WTC11 (cell line): Measurements from ENCODE around the gene FLT1. TPM values are rescaled to one million over a fixed set of nuclear protein-coding genes. Genes with fewer than 3 reads are reported as not detected.

ENCODE experiments used
- ATF1 ChIP-seq: sonication (generic); formaldehyde crosslinking; IDR thresholded peaks from 2 replicates; pipeline ENCODE4 v1.8.1; 2023; ENCODE audit warnings: mild to moderate bottlenecking, moderate library complexity, missing genetic modification reagents
- ELF4 ChIP-seq: sonication (generic); formaldehyde crosslinking; IDR thresholded peaks from 2 replicates; pipeline ENCODE4 v1.8.1; 2022; ENCODE audit warnings: low read depth, mild to moderate bottlenecking, moderate library complexity, missing genetic modification reagents
- FOXJ3 ChIP-seq: sonication (generic); formaldehyde crosslinking; IDR thresholded peaks from 2 replicates; pipeline ENCODE4 v1.9.0; 2021; ENCODE audit warnings: missing genetic modification reagents, mild to moderate bottlenecking, borderline replicate concordance
- GRHL2 ChIP-seq: fragments of 250-450 bp; sonication (Bioruptor Pico); IDR thresholded peaks from 2 replicates; pipeline ENCODE4 v1.8.0; 2022; ENCODE audit warnings: mild to moderate bottlenecking, moderate library complexity; ENCODE audit not compliant: insufficient replicate concordance, severe bottlenecking
- GTF2I ChIP-seq: fragments of 250-450 bp; sonication (Bioruptor Pico); conservative IDR thresholded peaks from 2 replicates; pipeline ENCODE4 v1.4.0; 2021; ENCODE audit warnings: mild to moderate bottlenecking
- NFE2L1 ChIP-seq: sonication (generic); formaldehyde crosslinking; IDR thresholded peaks from 2 replicates; pipeline ENCODE4 v1.8.1; 2023; ENCODE audit warnings: missing genetic modification reagents
- NR2C2 ChIP-seq: sonication (generic); formaldehyde crosslinking; IDR thresholded peaks from 2 replicates; pipeline ENCODE4 v1.8.0; 2022; ENCODE audit warnings: mild to moderate bottlenecking, missing genetic modification reagents
- NR3C1 ChIP-seq: sonication (generic); formaldehyde crosslinking; conservative IDR thresholded peaks from 2 replicates; pipeline ENCODE4 v1.8.1; 2023; ENCODE audit warnings: low read depth, mild to moderate bottlenecking, missing genetic modification reagents
- SMAD4 ChIP-seq: sonication (generic); formaldehyde crosslinking; IDR thresholded peaks from 2 replicates; pipeline ENCODE4 v1.8.0; 2022; ENCODE audit warnings: mild to moderate bottlenecking, missing genetic modification reagents
- TCF7 ChIP-seq: sonication (generic); formaldehyde crosslinking; IDR thresholded peaks from 2 replicates; pipeline ENCODE4 v1.8.0; 2022; ENCODE audit warnings: mild to moderate bottlenecking, low read depth, missing genetic modification reagents, moderate library complexity
- ZNF121 ChIP-seq: sonication (generic); formaldehyde crosslinking; IDR thresholded peaks from 2 replicates; pipeline ENCODE4 v1.8.0; 2023; ENCODE audit warnings: missing genetic modification reagents
- ZNF232 ChIP-seq: sonication (generic); formaldehyde crosslinking; IDR thresholded peaks from 2 replicates; pipeline ENCODE4 v1.8.0; 2022; ENCODE audit warnings: mild to moderate bottlenecking, missing genetic modification reagents
- total RNA-seq: library from RNA; stranded (reverse); gene quantifications from 3 replicates; pipeline ENCODE4 v1.2.3, GENCODE V29; 2021
- TF ChIP-seq, protein P1 (sequence below): sonication (generic); formaldehyde crosslinking; IDR thresholded peaks from 2 replicates; pipeline ENCODE4 v1.8.1; 2023; ENCODE audit warnings: mild to moderate bottlenecking, missing genetic modification reagents, borderline replicate concordance
- TF ChIP-seq, protein P2 (sequence below): sonication (generic); formaldehyde crosslinking; IDR thresholded peaks from 2 replicates; pipeline ENCODE4 v1.8.0; 2023; ENCODE audit warnings: missing genetic modification reagents
- TF ChIP-seq, protein P3 (sequence below): sonication (generic); formaldehyde crosslinking; IDR thresholded peaks from 2 replicates; pipeline ENCODE4 v1.8.1; 2022; ENCODE audit warnings: mild to moderate bottlenecking, missing genetic modification reagents, moderate library complexity, borderline replicate concordance
- TF ChIP-seq, protein P4 (sequence below): fragments of 200-600 bp; IDR thresholded peaks from 2 replicates; pipeline ENCODE4 v1.8.0; 2022; ENCODE audit warnings: antibody characterized with exemption
- TF ChIP-seq, protein P5 (sequence below): sonication (generic); formaldehyde crosslinking; IDR thresholded peaks from 2 replicates; pipeline ENCODE4 v1.8.1; 2022; ENCODE audit warnings: mild to moderate bottlenecking, moderate library complexity, missing genetic modification reagents
- TF ChIP-seq, protein P6 (sequence below): sonication (generic); formaldehyde crosslinking; IDR thresholded peaks from 2 replicates; pipeline ENCODE4 v1.8.1; 2022; ENCODE audit warnings: low read depth, missing genetic modification reagents, borderline replicate concordance

The FLT1 gene
- total RNA-seq, 1 experiment from 2014 or later: 66.3 TPM

DNA sequence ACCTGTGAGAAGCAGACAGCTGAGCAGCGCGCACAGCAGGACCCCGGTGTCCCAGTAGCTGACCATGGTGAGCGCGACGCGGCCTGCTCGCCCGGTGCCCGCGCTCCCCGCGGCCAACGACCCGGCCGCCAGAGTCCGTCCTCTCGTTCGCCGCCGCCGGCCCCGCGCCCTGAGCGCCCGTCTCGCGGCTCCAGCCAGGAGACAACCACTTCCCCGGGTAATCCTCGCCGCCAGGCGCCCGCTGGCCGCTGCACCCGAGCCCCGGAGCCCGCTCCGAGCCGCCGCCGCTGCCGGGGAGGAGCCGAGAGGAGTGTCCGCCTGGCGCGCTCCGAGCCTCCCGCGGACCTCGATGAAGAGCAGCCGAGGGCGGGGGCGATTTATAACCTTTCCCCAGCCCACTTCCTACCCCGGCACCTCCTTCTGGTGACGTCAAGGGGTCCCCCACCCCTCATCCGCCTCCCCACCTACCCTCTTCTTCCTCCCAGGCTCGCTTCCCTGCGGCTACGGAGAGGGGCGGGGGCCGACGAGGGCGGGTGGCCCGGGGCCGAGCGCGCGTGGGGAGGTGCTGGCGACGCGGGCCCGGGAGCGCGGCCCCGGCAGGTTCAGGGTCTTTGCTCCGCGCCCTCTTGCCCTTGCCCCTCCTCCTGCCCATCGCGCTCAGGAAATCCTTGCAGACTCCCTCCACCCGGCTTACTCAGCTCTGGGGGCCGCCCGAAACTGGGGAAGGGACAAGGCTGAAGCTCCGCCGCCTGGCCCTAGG lies at the start of gene FLT1 (continued):
- TF ChIP-seq, protein P1, sequence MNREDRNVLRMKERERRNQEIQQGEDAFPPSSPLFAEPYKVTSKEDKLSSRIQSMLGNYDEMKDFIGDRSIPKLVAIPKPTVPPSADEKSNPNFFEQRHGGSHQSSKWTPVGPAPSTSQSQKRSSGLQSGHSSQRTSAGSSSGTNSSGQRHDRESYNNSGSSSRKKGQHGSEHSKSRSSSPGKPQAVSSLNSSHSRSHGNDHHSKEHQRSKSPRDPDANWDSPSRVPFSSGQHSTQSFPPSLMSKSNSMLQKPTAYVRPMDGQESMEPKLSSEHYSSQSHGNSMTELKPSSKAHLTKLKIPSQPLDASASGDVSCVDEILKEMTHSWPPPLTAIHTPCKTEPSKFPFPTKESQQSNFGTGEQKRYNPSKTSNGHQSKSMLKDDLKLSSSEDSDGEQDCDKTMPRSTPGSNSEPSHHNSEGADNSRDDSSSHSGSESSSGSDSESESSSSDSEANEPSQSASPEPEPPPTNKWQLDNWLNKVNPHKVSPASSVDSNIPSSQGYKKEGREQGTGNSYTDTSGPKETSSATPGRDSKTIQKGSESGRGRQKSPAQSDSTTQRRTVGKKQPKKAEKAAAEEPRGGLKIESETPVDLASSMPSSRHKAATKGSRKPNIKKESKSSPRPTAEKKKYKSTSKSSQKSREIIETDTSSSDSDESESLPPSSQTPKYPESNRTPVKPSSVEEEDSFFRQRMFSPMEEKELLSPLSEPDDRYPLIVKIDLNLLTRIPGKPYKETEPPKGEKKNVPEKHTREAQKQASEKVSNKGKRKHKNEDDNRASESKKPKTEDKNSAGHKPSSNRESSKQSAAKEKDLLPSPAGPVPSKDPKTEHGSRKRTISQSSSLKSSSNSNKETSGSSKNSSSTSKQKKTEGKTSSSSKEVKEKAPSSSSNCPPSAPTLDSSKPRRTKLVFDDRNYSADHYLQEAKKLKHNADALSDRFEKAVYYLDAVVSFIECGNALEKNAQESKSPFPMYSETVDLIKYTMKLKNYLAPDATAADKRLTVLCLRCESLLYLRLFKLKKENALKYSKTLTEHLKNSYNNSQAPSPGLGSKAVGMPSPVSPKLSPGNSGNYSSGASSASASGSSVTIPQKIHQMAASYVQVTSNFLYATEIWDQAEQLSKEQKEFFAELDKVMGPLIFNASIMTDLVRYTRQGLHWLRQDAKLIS (CRISPR knock-in tag): no peak; the same call in 1 of the 2 replicates
- TF ChIP-seq FOXJ3 (CRISPR knock-in tag): no peak
- no peak for TF ChIP-seq ATF1 (CRISPR knock-in tag)
- TF ChIP-seq, protein P2, sequence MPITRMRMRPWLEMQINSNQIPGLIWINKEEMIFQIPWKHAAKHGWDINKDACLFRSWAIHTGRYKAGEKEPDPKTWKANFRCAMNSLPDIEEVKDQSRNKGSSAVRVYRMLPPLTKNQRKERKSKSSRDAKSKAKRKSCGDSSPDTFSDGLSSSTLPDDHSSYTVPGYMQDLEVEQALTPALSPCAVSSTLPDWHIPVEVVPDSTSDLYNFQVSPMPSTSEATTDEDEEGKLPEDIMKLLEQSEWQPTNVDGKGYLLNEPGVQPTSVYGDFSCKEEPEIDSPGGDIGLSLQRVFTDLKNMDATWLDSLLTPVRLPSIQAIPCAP (CRISPR knock-in tag): no peak
- no peak for TF ChIP-seq SMAD4
- peak; percentile 58; the same call in 1 of the 2 replicates for TF ChIP-seq NFE2L1 (CRISPR knock-in tag)
- TF ChIP-seq NR3C1 (CRISPR knock-in tag): no peak; the same call in 1 of the 2 replicates
- TF ChIP-seq, protein P3, sequence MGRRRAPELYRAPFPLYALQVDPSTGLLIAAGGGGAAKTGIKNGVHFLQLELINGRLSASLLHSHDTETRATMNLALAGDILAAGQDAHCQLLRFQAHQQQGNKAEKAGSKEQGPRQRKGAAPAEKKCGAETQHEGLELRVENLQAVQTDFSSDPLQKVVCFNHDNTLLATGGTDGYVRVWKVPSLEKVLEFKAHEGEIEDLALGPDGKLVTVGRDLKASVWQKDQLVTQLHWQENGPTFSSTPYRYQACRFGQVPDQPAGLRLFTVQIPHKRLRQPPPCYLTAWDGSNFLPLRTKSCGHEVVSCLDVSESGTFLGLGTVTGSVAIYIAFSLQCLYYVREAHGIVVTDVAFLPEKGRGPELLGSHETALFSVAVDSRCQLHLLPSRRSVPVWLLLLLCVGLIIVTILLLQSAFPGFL (CRISPR knock-in tag): no peak
- TF ChIP-seq, protein P4, sequence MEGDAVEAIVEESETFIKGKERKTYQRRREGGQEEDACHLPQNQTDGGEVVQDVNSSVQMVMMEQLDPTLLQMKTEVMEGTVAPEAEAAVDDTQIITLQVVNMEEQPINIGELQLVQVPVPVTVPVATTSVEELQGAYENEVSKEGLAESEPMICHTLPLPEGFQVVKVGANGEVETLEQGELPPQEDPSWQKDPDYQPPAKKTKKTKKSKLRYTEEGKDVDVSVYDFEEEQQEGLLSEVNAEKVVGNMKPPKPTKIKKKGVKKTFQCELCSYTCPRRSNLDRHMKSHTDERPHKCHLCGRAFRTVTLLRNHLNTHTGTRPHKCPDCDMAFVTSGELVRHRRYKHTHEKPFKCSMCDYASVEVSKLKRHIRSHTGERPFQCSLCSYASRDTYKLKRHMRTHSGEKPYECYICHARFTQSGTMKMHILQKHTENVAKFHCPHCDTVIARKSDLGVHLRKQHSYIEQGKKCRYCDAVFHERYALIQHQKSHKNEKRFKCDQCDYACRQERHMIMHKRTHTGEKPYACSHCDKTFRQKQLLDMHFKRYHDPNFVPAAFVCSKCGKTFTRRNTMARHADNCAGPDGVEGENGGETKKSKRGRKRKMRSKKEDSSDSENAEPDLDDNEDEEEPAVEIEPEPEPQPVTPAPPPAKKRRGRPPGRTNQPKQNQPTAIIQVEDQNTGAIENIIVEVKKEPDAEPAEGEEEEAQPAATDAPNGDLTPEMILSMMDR: no peak
- TF ChIP-seq GRHL2 (CRISPR knock-in tag): no peak
- TF ChIP-seq, protein P5, sequence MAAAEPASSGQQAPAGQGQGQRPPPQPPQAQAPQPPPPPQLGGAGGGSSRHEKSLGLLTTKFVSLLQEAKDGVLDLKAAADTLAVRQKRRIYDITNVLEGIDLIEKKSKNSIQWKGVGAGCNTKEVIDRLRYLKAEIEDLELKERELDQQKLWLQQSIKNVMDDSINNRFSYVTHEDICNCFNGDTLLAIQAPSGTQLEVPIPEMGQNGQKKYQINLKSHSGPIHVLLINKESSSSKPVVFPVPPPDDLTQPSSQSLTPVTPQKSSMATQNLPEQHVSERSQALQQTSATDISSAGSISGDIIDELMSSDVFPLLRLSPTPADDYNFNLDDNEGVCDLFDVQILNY (CRISPR knock-in tag): 0 out of 2 replicates have a peak, but pooled peaks have one; percentile 38
- TF ChIP-seq TCF7: no peak
- TF ChIP-seq, protein P6, sequence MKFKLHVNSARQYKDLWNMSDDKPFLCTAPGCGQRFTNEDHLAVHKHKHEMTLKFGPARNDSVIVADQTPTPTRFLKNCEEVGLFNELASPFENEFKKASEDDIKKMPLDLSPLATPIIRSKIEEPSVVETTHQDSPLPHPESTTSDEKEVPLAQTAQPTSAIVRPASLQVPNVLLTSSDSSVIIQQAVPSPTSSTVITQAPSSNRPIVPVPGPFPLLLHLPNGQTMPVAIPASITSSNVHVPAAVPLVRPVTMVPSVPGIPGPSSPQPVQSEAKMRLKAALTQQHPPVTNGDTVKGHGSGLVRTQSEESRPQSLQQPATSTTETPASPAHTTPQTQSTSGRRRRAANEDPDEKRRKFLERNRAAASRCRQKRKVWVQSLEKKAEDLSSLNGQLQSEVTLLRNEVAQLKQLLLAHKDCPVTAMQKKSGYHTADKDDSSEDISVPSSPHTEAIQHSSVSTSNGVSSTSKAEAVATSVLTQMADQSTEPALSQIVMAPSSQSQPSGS (CRISPR knock-in tag): no peak
- no peak for TF ChIP-seq GTF2I
- no peak for TF ChIP-seq ELF4
- no peak for TF ChIP-seq NR2C2 (CRISPR knock-in tag)
- TF ChIP-seq ZNF121 (CRISPR knock-in tag): no peak
- TF ChIP-seq ZNF232: peak; percentile 65; the same call in 1 of the 2 replicates
